HG02588 (cell line): ENCODE results near the gene MYT1.
"Not testable (repeated sequence)": the region's sequence is repeated elsewhere in the genome, so short reads cannot be mapped to it uniquely, and the experiment has no call there.

ENCODE experiments used
- ATAC-seq: cut with Tn5 transposase; IDR thresholded peaks from one replicate; pipeline ENCODE4 v1.9.1; 2021; ENCODE audit warnings: mild to moderate bottlenecking, moderate library complexity; ENCODE audit not compliant: unreplicated experiment

Gene MYT1

DNA sequence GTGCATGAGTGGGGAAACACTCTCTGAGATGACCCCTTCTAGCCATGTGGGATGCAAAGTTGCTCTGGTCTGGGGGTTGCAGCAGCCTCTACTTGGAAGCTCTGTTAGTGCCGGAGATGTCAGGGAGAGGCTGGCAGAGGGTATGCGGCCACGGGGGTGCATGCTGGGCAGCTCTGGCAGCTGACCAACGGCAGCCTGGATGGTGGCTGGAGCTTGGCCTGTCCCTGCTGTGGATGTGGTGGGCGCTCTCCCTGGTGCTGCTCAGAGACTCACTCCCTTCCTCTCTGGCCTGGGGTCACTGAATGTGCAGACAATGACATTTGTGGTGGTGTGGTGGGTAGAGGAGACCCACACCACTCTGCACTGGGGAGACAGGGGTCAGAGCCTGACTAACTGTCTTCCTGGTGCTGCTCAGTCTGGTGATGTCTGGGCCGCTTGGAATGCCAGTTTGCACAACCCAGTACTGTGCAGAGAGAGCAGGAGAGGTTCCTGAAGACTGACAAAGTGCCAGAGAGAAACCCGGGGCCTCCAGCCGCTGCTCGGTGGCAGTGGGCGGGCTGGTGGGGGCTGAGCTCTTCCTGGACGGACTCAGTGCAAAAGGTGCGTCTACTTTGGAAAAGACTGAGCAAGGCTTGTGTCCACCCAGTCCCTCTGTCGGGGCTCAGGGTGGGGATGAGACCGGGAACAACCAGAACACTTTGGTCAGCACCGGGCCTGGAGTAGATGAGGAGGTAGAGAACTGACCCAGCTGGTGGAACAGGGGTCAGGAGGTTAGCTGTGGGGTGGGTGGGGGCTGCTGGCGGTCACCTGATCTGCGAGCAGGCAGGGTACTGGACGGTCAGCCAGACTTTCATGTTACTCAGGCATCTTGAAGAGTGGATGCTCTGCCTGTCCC lies 2.7 kb downstream of the MYT1 start:
- ATAC-seq: no peak

- ATAC-seq: no peak
Measured at GRCh38 chr20:64167676-64168075, 3.4 kb downstream of the MYT1 start.

DNA sequence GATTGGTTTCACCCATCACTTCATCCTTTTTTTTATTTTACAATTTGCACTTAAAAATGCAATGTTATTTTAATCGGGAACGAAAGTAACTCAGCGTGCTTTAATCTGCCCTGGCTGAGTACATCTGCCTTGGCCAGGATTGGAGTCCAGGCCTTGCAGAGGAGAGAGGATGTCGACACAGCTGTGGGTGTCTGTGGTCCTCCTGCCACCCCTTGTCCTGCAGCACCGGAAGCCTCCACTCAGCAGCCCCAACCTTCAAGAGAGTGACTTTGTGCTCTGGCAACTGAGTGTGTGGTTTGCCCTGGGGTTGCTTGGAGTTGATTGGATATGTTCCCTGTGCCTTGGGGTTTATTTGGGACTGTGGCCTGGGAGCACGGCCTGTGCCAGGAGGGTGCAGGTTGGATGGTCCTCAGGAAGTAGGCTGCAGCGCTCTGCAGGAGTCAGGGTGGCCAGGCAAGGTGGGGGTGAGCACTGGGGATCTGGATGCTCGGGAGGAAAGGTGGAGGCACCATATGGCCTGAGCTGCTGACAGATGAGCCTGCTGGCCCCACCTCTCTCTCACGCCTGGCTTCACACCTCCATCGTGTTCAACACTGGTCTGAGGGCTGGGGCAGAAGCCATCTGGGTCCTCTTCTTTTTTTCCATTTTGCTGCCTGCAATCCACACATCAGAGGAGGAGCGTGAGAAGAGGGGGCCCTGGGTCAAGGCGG lies 4.3 kb downstream of the MYT1 start:
- ATAC-seq: no peak

GRCh38 chr20:64169091-64169560 lies 4.9 kb downstream of the MYT1 start:
- no peak for ATAC-seq

DNA sequence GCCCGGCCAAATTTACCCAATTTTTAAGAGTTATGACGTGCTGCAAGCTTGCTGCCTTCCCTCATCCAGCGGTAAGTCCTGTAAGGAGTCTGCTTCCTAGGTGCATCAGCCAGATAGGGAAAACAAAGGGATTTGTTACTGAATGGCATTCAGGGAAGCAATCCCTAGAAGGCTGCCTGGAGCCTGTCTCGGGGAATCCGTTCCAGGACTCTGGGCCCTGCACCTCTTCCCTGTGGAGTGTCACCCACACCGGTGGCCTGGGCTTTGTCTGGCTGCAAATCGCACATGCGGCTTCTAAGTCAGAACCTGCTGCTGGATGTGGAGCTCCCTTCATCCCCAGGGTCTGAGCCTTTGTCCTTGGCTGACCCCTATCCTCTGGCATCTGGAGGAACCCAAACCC lies 7.0 kb downstream of the MYT1 start:
- ATAC-seq: no peak

DNA sequence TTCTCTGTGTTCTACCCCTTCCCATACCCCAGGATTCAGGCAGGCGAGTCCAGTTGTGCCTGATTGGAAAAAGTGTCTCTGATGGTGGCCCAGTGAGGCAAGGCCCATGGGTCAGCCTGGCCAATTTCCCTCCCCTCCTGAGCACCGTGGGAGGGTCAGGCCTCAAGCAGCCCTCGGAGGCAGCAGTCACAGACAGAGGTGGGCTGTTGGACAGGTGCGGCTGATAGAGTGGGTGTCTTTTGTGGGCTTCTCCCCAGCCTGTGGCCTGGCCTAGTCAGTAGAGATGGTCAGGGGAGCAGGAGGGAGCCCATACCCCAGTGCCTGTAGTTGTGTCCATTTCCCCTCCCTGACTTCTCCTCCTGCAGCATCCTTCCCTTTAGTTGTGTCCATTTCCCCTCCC lies 8.9 kb downstream of the MYT1 start:
- no peak for ATAC-seq

DNA sequence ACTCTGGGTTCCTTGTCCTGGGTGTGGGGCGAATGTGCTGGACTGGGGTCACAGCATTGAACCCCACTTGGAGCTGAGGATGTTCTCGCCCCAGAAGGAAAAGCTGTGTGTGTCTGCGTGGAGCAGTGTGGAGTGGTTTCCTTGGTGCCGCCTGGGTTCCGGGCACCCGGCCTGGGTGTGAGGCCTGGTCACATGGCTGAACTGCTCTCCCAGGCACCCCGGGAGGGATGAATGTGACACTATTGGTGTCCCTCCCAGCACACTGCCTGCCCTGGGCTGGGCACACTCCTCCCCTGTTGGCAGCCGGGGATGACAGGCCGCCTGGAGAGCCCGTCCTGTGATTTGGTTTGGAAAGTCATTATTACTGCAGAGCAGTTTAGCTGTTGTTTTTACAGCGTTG lies 12.3 kb downstream of the MYT1 start:
- ATAC-seq: no peak

GRCh38 chr20:64176971-64177370 lies 12.7 kb downstream of the MYT1 start:
- no peak for ATAC-seq

DNA sequence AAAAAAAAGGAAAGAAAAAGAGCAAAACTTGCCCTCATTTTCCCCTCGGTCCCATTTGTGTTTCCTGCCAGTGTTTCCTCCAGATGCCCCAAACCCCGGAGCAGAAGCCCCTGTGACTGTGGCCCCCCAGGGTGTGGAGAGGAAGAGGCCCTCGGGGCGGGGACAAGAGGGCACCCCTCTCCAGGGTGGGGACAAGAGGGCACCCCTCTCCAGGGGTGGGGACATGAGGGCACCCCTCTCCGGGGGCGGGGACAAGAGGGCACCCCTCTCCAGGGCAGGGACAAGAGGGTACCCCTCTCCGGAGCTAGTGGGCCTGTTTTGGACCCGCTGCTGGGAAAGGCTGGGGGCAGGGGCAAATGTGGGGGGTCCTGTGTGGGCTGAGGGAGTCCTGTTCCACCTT lies 13.1 kb downstream of the MYT1 start:
- ATAC-seq: no peak

DNA sequence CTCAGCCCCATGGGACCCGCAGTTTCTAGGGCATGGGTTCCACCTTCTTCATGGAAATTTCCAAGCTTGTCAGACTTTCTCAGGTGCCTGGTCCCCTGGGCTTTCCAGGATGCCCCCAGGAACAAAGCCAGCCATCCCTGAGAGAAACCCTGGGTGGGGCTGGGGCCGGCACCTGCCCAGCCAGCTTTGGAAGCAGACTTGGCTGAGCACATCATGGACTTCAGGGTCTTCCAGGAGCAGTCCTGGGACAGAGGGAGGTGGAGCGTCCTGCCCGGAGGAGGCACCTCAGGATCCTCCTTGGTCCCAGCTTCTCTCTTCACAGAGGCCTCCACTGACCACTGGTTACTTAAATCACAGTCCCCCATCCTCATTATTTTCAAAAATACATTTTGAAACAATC lies 13.5 kb downstream of the MYT1 start:
- no peak for ATAC-seq

DNA sequence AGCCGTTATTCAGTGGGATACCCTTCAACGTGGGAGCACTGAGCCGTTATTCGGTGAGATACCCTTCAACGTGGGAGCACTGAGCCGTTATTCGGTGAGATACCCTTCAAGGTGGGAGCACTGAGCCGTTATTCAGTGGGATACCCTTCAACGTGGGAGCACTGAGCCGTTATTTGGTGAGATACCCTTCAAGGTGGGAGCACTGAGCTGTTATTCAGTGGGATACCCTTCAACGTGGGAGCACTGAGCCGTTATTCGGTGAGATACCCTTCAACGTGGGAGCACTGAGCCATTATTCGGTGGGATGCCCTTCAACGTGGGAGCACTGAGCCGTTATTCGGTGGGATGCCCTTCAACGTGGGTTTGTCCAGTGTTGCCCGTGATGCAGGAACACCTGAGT lies 14.7 kb downstream of the MYT1 start:
- ATAC-seq: not testable (repeated sequence)

- no peak for ATAC-seq
Measured at GRCh38 chr20:64179805-64180204, 15.6 kb downstream of the MYT1 start.

GRCh38 chr20:64180673-64181072 lies 16.4 kb downstream of the MYT1 start:
- ATAC-seq: no peak

DNA sequence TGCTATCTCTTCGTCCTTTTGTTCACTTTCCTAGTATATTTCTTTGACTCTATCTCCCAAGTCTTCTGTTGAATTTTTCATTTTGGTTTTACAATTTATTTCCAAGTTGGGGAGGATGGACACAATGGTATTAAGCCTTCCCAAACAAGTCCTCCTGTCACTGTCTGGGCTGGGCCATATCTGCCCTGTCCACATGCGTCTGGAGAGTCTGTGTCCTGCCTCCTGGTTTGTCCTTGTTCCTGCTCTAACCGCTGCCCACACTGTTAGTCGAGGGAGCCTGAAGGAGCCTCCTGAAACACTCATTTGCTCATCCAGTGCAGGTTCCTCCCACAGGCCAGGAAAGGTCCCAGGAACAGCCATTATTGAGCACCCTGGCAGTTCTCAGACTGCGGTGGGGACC lies 17.1 kb downstream of the MYT1 start:
- no peak for ATAC-seq

DNA sequence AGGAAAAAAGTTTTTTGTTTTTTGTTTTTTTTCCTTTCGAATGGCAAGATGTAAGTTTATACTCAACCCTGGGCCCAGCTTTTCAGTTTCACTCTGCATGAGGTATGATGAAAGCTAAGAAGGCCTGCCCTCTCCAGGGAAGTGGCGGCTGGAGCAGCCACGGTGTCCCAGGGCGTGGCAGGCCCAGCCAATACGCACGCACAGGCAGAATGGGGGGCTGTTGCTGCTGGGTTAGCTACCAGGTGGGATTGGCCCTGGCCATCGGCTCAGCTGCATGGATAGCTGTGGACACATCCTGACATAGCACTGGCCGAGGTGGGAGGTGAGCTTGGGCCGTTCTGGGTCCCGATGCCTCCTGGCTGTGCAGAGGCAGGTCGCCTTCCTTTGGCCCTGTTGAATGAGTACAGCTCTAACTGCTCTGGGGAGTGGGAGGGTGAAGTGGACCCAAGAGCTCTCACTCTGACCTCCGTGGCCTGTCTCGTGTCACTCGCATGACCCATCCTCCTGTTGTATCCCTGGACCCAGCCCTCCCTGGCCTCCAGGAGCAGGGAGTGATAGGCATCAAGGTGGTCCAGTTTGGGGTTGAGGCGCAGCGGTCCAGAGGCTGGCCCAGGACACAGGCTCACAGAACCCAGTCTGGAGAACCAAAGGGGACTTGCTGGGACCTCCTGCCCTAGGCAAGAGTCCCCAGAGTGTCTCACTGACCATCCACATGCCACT lies 18.1 kb downstream of the MYT1 start:
- no peak for ATAC-seq

GRCh38 chr20:64183313-64183712 lies 19.1 kb downstream of the MYT1 start:
- ATAC-seq: no peak

DNA sequence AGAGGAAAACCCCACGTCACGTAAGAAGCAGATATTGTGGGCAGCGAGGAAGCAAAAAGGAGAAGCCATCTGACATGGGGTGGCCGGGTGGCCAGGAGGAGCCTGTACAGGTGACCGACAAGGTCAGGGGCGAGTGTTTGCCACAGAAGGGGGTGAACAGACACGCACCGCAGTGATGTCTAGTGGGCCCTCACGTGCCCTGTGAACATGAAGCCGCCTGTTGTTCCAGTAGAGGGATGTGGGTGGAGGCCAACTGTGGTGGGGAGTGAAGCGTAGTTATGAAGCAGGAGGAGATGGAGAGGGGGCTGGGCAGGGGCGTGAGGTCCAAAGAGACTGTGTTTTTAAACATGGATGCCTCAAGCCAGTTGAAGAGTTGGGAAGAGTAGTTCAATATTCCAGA lies 20.5 kb downstream of the MYT1 start:
- no peak for ATAC-seq

- ATAC-seq: no peak
Measured at GRCh38 chr20:64185276-64185900, 21.1 kb downstream of the MYT1 start.

GRCh38 chr20:64186071-64186598 lies 21.9 kb downstream of the MYT1 start:
- no peak for ATAC-seq

GRCh38 chr20:64187213-64187612 lies 23.0 kb downstream of the MYT1 start:
- not testable (repeated sequence) for ATAC-seq

DNA sequence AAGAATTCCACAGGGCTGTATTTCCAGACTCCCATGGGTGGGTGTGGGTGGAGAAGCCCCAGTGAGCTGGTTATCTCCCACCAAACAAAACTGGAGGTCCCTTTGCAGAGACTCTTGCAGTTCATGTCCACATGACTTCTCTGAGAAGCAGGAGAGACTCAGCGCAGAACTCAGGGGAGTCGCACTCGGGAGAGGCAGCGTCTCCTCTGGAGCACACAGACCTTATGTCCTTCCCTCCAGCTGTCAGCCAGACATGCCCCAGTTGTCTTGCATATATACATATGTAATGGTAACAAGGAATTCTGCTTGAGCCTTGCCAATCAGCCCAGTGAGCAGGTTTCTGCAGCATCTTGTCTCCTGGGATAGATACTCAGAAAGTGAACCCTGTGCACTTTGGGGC lies 23.8 kb downstream of the MYT1 start:
- no peak for ATAC-seq
